ENCODE results near the gene DUS2. TPM values are rescaled to one million over a fixed set of nuclear protein-coding genes. Genes with fewer than 3 reads are reported as not detected.
"Not testable (repeated sequence)": the region's sequence is repeated elsewhere in the genome, so short reads cannot be mapped to it uniquely, and the experiment has no call there.

Gene DUS2
- total and polyA plus RNA-seq, 2 of the 8 experiments (the other 6 are each of a cell fraction or from before 2014, with no cell fraction given): 17.2 to 27.0 TPM

- no peak for TF ChIP-seq USF2 (IDR thresholded peaks at IDR 0.05; ENCODE audit: low read length)
- TF ChIP-seq POU5F1 (IDR thresholded peaks at IDR 0.05; ENCODE audit: low read depth, low read length): no peak
- TF ChIP-seq CTCF (IDR thresholded peaks at IDR 0.05; ENCODE audit: control extremely low read depth in 1 of 3, insufficient read depth in 1 of 3, low read depth in 1 of 3, low read length in 3 of 3): no peak
- no peak for TF ChIP-seq FOSL1 (IDR thresholded peaks at IDR 0.05; ENCODE audit: insufficient read depth, low read depth, low read length)
- TF ChIP-seq SP4 (IDR thresholded peaks at IDR 0.05; ENCODE audit: low read length): no peak
- TF ChIP-seq EP300 (IDR thresholded peaks at IDR 0.05; ENCODE audit: borderline replicate concordance in 1 of 2, low read depth in 2 of 2, low read length in 2 of 2): no peak
Observed at GRCh38 chr16:68105611-68106010, 82.5 kb downstream of the DUS2 start (continued).

- DNase-seq (ENCODE audit: low read depth in 1 of 2, low spot score in 2 of 2); H3K4me3 ChIP-seq (ENCODE audit: extremely low read depth in 1 of 4, insufficient read depth in 2 of 4, low read depth in 3 of 4, low read length in 4 of 4); H3K4ac ChIP-seq (replicated peaks; ENCODE audit: insufficient read length, low read depth, low read length); FAIRE-seq; H2BK120ac ChIP-seq (replicated peaks; ENCODE audit: low read depth, low read length); H2AK5ac ChIP-seq (ENCODE audit: low read depth, low read length); H2BK5ac ChIP-seq (ENCODE audit: low read depth, low read length); H2BK12ac ChIP-seq (ENCODE audit: low read depth, low read length); H4K20me1 ChIP-seq (replicated peaks in 1 of 2; ENCODE audit: control insufficient read depth in 1 of 2, insufficient read depth in 2 of 2, low read length in 2 of 2); POLR2A ChIA-PET (ENCODE audit: partially characterized antibody); H3K36me3 ChIP-seq (ENCODE audit: control insufficient read depth in 2 of 4, insufficient read depth in 4 of 4, low read length in 3 of 4); H3K23me2 ChIP-seq (ENCODE audit: low read depth, low read length); H3K14ac ChIP-seq (ENCODE audit: insufficient read length); H3K9ac ChIP-seq (replicated peaks in 1 of 4; ENCODE audit: extremely low read depth in 1 of 4, low read depth in 3 of 4, low read length in 3 of 4); H4K91ac ChIP-seq (replicated peaks; ENCODE audit: insufficient read length, low read length); H3K27ac ChIP-seq (ENCODE audit: low read depth, low read length); H4K8ac ChIP-seq (ENCODE audit: extremely low read depth, insufficient read depth, low read length); H3K27me3 ChIP-seq (replicated peaks in 1 of 4; ENCODE audit: control insufficient read depth in 3 of 4, extremely low read depth in 1 of 4, insufficient read depth in 3 of 4, low read length in 3 of 4); H4K5ac ChIP-seq (ENCODE audit: insufficient read length, low read depth, low read length); H3K9me3 ChIP-seq (ENCODE audit: insufficient read depth in 2 of 2, low read depth in 1 of 2, low read length in 1 of 2); H3K4me2 ChIP-seq (ENCODE audit: insufficient read depth in 1 of 2, low read depth in 2 of 2, low read length in 2 of 2); H3K18ac ChIP-seq (ENCODE audit: extremely low read depth, low read length); H2BK15ac ChIP-seq (ENCODE audit: low read length); H3K79me1 ChIP-seq (ENCODE audit: low read depth, low read length); H2AFZ ChIP-seq (ENCODE audit: low read length); H2BK20ac ChIP-seq (ENCODE audit: low read length); H3K23ac ChIP-seq (ENCODE audit: insufficient read length); H3K4me1 ChIP-seq (replicated peaks in 1 of 4; ENCODE audit: control insufficient read depth in 3 of 4, insufficient read depth in 4 of 4, low read length in 3 of 4); H3K56ac ChIP-seq (replicated peaks; ENCODE audit: insufficient read length, low read depth, low read length): not testable (repeated sequence)
- CTCF ChIA-PET (ENCODE audit: partially characterized antibody): interaction anchor here (3.3 kb wide), 1 partner anchor 14 kb away, joined by 15 read pairs; no protein-coding TSS in a partner anchor
- 94% methylated on average over 9 of the region's 9 CpGs; no CpG with 5 or more reads in 1 of the 2 experiments for WGBS, 2 experiments (ENCODE audit: extremely low coverage in 1 of 2, insufficient coverage in 1 of 2, insufficient read length in 1 of 2, insufficient replicate concordance in 2 of 2, low coverage in 1 of 2, low lambda C conversion rate in 2 of 2, missing lambda C conversion rate in 1 of 2)
- H3K79me2 ChIP-seq (ENCODE audit: control insufficient read depth in 1 of 2, insufficient read depth in 2 of 2, low read length in 2 of 2): peaks cover 1 to 84% of the 10 kb centered on the region in 2 experiments; a peak in 3 of 4 replicates
Observed at GRCh38 chr16:68107230-68107928, 84.3 kb downstream of the DUS2 start.

Data from H1 (cell line).